GM23248 (cell line): ENCODE data around the gene FAM32A.

ENCODE experiments used
- EZH2 ChIP-seq: fragments of 200-600 bp; sonication (generic); IDR thresholded peaks from 2 replicates; pipeline ENCODE4 v1.6.1; 2018; ENCODE audit warnings: antibody characterized with exemption, mild to moderate bottlenecking; ENCODE audit not compliant: insufficient read depth, poor library complexity, severe bottlenecking
- EZH2phosphoT487 ChIP-seq: fragments of 200-600 bp; sonication (generic); IDR thresholded peaks from 2 replicates; pipeline ENCODE4 v1.6.1; 2018; ENCODE audit warnings: antibody characterized with exemption, moderate library complexity, mild to moderate bottlenecking, low read depth; ENCODE audit not compliant: insufficient read depth

DNA sequence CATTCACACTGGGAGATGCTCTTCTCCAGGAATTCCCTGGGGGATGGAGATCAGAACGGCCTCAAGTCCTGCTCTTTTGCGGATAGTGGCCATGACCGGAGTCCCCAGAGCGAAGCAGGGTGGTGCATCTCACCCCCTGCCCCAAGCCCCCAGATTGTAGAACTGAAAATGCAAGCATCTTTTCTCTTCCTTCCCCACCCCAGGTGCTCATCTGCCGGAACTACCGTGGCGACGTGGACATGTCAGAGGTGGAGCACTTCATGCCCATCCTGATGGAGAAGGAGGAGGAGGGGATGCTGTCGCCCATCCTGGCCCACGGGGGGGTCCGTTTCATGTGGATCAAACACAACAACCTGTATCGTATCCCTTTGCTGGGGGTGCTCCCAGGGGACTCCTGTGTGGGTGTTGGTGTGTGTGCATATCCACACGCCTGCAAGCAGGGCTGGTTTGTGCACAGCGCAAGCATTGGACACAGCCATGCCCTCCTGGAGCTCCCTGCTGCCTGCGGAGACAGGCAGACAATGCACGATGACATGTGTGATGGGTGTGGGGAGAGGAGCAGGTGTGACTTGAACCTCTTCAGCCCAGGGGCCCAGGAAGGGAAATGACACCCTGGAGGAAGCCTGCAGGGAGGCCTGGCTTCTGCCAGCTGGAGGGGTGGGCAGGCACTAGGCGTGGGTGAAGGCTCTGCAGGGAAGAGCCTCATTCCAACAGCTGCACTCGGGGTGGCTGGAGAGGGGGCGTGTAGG lies 18.2 kb downstream of the FAM32A start:
- no peak for TF ChIP-seq EZH2
- TF ChIP-seq EZH2phosphoT487: no peak
